ACHN (cell line): Measurements from ENCODE around the gene PAX4.

Experiments used
- DNase-seq: peaks from one replicate; pipeline ENCODE4 v3.0.0-alpha.2; 2015
- in situ Hi-C: cut with HindIII; loops from 2 replicates; pipeline ENCODE4 v1.10.0; 2017; ENCODE audit warnings: low sequenced_read_pairs, low pct_ligation_motif_present, low pct_unique_long_range_greater_than_20kb

The PAX4 gene, protein sequence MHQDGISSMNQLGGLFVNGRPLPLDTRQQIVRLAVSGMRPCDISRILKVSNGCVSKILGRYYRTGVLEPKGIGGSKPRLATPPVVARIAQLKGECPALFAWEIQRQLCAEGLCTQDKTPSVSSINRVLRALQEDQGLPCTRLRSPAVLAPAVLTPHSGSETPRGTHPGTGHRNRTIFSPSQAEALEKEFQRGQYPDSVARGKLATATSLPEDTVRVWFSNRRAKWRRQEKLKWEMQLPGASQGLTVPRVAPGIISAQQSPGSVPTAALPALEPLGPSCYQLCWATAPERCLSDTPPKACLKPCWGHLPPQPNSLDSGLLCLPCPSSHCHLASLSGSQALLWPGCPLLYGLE

DNA sequence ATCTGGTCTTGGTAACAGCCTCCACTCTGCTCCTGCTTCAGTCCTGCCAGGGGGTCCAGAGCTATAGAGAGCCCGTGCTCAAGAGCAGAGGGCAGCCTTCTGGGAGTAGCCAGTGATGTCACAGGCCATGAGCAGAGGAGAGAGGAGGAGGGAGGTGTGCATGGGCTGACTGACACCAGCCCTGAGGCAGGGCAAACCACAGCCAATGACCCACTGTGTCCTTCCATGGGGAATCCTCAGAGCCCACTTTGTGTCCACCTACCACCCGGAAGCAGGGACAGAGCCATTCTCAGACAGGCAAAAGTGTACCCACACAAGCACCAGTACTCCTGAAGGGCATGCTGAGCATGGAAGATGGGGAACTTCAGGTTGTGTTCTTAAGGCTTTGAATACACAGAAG lies at the start of gene PAX4:
Gene PAX4 (minus strand): TSS at position 101 of the 400 bp plus-strand sequence. CDS start 2,214 bp downstream, outside the sequence.
- no peak for DNase-seq
- in situ Hi-C loops, result no loop called here

DNA sequence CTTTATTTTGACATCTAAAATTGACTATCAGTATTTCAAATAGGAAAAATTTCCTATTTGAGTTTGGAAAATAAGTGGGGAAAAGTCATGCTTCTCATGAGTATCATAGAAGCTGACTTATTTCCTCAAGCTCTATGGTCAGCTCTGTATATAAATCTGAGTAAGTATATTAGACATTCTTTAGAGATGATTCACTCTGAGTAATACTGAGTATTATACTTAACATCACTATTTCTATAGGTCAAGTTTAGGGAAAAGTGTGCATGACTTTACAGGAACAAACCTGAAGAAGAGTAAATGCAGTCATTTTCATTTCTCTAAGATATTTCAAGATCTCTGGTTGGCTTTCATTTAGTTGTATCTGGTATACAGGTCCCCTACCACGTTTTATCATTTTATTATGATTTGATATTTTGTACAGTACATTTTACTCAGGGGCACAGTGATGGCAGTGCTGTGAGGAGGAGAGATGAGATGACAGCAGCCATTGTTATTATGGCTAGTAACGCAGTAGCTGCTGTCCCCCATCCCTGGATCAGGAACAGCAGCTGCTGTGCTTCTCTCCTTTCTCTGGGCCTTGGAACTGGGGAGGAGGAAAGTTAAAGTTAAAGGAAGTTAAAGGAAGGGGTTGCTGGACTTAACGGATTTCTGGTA lies 49.2 kb upstream of the PAX4 start:
- DNase-seq, result peak; percentile 56
- in situ Hi-C loops, result no loop called here

DNA sequence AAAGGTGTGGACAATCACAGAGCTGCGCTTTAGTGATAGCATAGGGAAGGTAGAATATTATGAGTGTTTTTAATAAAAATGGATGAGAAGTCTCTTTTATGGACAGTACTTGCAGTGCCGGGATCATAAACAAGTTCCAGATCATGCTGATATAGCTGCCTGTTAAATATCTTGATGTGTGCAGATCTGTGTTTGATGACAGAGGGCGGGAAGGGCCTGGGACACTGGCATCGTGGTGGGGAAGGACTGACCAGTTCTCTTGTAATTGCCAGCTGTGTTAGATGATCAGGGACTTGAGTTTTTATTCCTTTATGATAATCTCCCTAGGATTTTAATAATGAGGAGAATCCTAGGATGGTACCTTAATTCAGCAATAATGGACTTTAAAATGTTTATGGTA lies 48.7 kb upstream of the PAX4 start:
- in situ Hi-C loops, result no loop called here
- no peak for DNase-seq

DNA sequence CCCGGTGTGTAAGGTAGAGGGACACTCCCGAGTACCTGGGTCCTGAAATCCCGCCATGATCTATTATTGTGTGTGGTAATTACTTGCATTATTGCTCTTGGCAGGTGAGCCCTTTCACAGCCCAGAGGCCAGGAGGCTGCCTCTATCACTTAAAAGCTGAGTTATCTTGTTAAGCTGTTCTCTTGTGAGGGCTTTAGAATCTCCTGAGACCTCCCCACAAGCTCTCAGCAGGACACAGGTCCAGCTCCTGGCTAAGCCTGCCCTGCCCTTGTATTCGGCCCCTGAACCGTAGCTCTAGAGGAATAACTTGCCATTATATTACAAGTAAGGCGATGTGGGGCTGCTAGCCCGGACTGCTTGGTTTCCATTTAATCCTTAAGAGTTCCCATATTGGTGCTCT lies 48.0 kb upstream of the PAX4 start:
- in situ Hi-C loops, result no loop called here

DNA sequence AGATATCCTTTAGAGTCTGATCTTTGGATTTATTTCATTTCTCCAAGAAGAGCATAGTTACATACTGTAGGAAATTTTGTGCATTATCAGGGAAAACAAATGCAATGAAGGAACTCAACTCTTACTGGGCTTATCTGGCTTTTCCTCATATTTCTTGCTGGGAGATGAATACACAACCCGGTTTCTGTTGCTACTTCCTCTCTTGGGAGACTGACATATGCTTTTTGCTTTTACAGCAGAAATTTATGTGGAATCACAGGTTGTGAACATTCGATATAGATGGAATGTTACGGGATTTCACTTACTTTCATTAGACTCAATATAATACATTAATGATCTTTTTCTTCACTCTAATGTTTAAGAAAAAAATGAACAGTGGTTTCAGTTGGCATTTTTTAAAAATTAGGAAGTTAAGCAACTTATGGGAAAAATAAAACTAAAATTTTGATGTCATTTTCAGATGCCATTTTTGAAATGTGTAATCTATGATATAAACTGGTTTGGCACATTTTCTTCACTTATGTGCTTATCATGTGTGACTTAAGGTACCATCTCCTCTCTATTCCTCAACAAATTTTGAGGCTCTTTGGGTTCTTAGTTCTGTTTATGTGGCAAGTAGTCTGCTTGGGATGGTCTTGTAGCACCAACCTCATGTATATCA lies 41.2 kb upstream of the PAX4 start:
- in situ Hi-C loops, result no loop called here
- DNase-seq, result no peak

More for the DNA sequence above, 48.0 kb upstream of the PAX4 start:
- no peak for DNase-seq

DNA sequence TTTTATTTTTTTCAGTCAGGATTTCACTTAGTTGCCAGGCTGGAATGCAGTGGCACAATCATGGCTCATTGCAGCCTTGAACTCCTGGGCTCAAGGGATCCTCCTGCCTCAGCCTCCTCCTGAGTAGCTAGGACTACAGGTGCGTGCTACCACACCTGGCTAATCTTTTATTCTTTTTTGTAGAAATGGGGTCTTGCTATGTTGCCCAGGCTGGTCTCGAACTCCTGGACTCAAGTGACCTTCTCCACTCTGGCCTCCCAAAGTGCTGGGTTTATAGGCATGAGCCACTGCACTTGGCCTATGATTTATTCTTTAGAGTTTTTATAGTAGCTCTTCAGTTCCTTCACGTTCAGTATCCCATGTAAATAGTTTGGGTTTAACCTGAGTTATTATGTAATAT lies 39.6 kb upstream of the PAX4 start:
- DNase-seq, result no peak
- in situ Hi-C loops, result no loop called here

DNA sequence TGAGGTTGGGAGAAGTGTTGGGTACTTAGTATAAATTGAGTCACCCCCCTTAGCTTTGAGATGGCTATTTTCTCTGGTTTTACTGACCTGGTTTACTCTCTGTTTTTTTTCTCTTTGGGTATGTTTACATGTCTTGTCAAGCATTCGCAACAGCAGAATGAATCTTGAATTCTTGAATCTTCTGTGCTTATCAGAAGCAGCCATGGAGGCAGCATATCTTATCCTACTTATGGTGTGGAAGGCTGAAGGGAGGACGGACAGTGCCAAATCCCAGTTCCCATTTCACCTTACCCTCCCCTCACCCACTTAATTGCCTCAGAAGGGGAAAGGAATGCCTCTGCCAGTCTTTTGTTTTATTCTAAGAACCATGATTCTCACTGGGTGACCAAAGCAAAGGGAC lies 37.8 kb upstream of the PAX4 start:
- in situ Hi-C loops, result no loop called here
- DNase-seq, result no peak

DNA sequence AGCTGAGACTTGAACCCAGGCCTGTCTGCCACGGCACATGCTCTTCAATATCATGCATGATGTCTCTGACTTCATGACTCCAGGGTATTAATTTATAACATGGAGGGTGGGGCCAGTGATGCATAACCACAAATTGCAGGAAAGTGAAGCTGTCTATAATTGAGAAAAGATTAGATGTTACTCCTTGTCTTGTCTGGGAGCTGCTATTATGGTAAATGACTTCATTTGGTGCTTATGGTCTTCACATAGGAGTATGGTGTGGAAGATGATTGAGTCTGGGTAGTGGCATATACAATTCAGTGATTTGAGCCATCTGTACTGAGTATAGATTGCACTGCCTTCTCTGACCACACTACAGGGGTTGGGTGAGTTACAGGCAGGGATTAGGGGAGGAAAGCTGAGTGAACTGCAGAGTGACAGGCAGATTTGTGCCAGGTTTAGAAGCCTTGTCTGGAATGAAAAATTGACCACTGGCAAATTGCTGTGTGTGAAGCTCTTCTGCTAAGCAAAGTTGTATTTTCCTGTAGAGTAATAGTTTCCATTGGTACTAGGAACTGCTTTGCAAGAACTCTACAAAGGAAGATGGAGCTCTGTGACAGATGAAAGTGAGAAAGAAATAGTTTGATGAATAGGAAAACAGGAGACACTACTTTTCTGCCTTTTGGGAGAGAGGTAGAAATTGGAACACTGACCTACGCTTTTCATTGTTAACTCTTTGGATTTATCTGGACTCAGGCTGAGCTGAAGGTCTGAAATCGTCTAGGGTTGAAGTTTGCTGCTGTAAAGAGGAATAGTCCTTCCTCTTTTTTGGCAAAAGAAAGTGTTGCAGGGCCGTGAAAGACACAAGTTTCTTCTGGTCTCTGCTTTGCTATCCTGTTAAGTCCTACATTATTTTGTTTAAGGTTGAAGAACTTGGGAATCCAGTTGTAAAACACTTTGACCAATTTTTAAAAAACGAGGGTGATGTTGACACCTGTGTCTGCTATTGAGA lies 36.8 kb upstream of the PAX4 start:
- in situ Hi-C loops, result no loop called here
- DNase-seq, result no peak

DNA sequence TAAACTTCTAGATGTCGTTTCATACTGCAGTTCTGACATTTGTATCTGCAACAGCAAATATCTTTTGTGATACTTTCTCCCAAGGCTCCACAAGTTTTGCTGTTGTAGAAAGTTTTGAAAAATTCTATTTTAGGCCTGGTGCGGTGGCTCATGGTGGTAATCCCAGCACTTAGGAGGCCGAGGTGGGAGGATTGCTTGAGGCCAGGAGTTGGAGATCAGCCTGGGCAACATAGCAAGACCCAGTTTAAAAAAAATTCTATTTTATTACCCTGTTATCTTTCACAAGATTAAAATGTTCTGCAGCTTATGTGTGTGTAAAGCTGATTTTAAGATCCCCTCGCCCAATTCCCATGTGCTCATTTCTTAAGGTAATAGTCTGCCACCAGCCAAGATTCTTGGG lies 35.5 kb upstream of the PAX4 start:
- in situ Hi-C loops, result no loop called here
- DNase-seq, result no peak

DNA sequence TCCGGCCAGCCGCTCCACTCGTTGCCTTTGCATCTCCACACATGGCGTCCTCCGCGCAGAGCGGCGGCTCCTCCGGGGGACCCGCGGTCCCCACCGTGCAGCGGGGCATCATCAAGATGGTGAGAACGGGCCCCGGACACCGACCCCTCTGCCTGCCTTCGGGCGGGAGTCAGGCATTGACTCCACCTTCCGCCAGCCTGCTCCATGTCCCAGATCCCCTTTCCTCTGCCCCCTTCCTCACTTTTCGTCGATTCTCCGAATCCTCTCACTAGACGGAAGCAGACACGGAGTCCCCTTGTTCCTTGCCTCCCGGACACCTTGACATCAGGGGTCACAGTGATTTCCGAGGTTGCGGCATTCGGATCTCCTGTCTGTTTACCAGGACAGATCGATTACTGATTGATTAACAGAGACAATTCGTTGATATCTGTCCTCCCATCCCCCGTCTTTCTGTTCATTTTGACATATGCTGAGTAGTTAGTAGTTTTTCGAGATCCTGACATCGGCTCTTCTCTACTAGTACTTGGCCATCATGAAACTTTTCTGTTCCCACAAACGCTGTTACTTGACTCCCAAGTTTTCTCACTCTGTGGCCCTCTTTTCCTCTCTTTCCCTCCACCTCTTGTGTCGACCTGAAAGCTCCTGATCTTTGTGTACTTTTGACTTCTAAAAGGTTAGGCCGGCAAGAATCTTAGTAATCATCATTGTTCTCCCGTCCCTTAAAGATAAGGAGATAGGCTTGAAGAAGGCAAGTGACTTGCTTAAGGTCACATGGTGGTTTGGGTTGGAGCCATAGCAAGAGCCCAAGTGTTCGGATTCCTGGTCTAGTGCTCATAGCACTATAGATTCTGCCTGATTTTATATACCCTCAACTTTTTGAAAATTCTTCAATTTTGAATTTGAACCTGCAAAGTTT lies 34.6 kb upstream of the PAX4 start:
- DNase-seq, result peak; percentile 35
- in situ Hi-C loops, result no loop called here

DNA sequence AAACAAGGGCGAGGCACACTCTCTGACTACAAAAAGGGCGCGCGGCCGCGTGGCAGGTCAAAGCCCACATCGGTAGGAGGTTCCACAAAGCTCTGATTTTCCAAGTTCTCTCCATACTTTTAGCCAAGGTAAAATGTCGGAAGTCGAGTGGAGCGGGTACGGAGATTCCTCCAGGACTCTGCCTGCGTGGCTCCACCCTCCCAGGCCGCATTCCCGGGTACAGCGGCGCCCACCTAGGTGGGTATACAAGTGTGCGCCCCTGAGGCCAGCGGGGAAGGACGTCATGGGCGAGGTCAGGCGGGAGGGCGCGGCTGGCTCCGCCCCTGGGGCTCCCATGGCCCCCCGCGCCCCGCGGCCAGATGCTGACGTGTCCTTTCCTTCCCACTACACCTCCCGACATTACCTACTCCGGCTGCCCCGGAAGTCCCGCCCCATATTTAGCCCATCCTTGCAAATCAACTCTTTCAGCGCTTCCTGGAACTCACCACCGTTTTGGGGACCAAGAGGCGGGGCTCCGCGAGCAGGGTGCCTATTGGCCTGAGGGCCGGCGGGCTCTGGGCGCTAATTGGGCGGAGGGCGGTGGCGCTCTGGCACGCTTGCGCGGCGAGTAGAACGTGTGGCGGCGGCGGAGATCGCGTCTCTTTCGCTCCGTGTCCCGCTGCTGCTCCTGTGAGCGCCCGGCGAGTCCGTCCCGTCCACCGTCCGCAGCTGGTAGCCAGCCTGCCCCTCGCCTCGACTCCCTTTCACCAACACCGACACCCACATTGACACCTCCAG lies 33.8 kb upstream of the PAX4 start, which contains the start of gene SND1:
Gene SND1 (plus strand): TSS at position 639 of the 777 bp plus-strand sequence. CDS start 180 bp downstream, outside the sequence.
- peak; percentile 100 for DNase-seq

DNA sequence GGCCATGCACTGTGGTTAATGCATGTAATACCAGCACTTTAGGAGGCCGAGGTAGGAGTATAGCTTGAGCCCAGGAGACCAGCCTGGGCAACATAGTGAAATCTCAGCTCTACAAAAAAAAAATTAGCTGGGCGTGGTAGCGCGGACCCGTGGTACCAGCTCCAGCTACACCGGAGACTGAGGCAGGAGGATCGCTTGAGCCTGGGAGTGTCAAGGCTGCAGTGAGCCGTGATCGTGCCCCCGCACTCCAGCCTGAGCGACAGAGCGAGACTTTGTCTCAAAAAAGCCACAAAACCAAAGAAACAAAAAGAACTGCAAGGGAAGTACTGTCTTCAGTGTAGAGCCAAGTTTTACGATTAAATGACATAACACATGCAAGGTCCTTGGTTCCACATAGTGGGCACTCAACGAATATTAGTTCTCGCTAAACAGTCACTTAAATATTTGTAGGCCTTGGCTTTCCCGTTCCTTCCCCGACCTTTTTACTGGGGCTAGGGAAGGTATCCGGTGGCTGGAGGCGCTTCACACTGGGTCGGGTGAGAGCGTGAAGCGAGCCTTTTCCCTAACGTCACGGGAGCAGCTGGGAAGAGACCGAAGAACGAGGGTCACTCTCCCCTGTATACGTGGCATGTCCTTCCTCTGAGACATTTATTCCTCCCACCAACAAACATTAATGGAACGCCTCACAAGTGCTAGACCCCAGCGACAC lies 33.1 kb upstream of the PAX4 start:
- DNase-seq, result no peak
- in situ Hi-C loops, result no loop called here

More for the DNA sequence above, 33.8 kb upstream of the PAX4 start, which contains the start of gene SND1:
- in situ Hi-C loops, result no loop called here

DNA sequence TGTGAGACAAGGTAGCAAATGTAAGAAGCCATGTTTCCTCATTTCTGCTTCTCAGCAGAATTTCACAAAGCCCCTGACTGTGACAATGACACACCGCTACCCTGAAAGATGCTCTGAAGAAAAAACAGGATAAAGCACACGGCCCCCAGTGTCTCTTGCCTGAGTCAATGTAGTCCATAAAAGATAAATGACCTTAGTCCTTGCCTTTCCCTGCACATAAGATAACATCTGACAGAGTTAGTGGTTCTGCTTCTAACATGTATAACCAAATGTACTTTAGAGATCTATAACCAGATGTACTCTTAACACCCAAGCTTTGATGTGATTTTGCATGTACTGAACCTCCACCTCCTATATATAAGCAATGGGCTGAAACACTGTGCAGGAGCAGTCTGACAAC lies 31.0 kb upstream of the PAX4 start:
- DNase-seq, result no peak
- in situ Hi-C loops, result no loop called here

DNA sequence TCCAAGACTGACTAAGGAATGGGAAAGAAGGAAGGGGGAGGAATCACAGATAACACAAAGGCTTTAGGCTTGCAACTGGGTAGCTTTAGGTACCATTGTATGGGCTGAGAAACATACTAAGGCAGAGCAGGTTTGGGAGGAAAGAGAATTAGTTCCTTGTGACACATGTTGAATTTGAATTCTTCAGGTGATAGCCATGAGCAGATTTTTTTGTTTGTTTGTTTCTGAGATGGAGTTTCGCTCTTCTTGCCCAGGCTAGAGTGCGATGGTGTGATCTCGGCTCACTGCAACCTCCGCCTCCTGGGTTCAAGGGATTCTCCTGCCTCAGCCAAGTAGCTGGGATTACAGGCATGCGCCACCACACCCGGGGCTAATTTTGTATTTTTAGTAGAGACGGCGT lies 29.7 kb upstream of the PAX4 start:
- no peak for DNase-seq
- in situ Hi-C loops, result no loop called here

DNA sequence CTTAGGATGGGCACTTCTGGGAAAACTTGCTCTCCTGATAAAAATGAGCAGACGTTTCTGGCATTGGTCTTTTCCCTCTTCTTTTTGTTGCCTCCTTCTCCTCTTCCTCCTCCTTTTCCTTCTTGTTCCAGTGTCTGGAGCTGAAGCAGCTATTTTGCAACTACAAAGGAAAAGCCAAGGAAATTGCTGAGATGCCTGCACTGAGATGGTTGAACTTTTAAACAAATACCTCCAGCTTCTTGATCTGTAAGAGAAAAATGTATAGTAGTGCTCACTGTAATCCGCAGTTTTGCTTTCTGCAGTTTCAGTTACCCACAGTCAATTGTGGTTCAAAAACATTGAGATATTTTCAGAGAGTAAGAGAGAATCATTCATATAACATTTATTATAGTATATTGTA lies 26.5 kb upstream of the PAX4 start:
- DNase-seq, result no peak
- in situ Hi-C loops, result no loop called here

DNA sequence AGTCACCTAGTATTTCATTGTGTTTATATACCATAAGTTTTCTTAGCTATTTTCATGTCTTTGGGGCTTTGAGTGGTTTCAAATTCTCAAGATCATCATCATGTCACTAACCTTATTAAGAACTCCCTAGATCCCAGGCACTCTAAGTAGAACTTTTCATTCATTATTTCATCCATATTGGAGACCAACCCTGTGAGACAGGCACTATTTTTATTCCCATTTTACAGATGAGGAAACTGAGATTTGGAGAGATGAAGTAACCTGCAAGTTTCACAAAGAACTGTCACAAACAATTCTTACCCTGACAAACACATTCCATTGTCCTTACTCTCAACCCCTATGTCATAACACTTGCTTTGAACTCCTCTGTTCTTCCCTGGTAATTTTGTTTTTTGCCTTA lies 20.3 kb upstream of the PAX4 start:
- DNase-seq, result no peak
- in situ Hi-C loops, result no loop called here
